Body of pancreas (tissue), 4 donors: ENCODE results near the gene ACOT7.

Experiments
- CTCF ChIP-seq, 7 experiments: fragments of 450-650 bp in 4 of 7; fragments of 200-600 bp in 3 of 7; sonication (generic) in 3 of 7; IDR thresholded peaks; one replicate each; pipeline ENCODE4 v1.5.1; 2016 to 2019; ENCODE audit warnings: antibody characterized with exemption in 7 of 7
- POLR2A ChIP-seq, 3 donors: fragments of 450-650 bp; IDR thresholded peaks; one replicate each; pipeline ENCODE4 v1.6.1; 2016; ENCODE audit warnings: antibody characterized with exemption in 3 of 3, mild to moderate bottlenecking in 2 of 3

DNA sequence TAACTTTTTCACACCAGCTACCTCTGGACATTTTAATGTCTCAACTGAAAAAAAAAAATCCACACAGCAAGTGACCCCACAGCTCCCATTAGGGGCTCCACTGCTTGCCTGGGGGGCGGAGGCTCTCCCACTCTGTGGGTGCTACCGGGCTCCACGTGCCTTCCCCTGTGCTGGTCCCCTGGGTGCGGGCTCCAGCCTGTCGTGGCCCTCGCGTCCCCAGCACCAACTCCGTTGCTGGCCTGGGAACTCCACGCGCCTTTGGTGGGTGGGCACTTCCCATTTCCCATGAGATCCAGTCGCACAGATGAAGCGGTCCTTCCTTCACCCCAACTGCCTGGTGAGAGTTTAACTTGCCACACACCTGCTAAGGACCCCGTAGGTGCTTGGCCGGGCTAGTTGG lies 105.5 kb downstream of the ACOT7 start:
- TF ChIP-seq CTCF (IDR thresholded peaks at IDR 0.05) (no peak), POLR2A (IDR thresholded peaks at IDR 0.05) (no peak)
